Activated CD4-positive, alpha-beta T cell treated with anti-CD3 and anti-CD28 coated beads, Interleukin-10, Interleukin-2, amounts not matched to agents 100 ng/mL and 50 ng/mL, durations not matched to agents 16 hours and 8 hours (primary cell): Measurements from ENCODE around the gene LRRIQ3.

Experiments
- DNase-seq: peaks from one replicate; pipeline ENCODE4 v3.0.0-alpha.2; 2020

LRRIQ3 gene

GRCh38 chr1:74107394-74107793 lies 90.6 kb downstream of the LRRIQ3 start:
- DNase-seq: no peak

GRCh38 chr1:74091371-74091770 lies 106.6 kb downstream of the LRRIQ3 start:
- DNase-seq: no peak

DNA sequence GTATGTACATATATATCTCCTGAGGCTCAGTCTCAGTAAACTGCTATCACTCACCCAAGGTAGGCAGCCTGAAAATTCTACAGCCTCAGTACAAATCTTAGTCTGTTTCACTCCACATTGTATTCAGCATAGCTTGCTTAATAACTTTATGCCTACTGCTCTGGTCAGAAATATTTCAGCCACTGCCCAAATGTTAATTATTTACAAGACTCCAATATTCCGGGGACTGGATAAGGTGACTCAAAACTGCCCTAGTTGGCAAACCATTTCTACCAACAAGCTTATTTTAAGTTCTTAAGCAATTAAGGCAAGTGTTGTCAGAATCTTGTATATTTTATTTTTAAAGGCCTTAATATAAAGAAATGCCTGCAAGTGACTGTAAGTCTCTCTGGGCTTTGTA lies 114.8 kb downstream of the LRRIQ3 start:
- DNase-seq: no peak

GRCh38 chr1:74065081-74065480 lies 132.9 kb downstream of the LRRIQ3 start:
- no peak for DNase-seq

- DNase-seq: no peak
These were observed 140.3 kb downstream of the LRRIQ3 start for GRCh38 chr1:74057719-74058118.

- no peak for DNase-seq
These were observed 144.6 kb downstream of the LRRIQ3 start for GRCh38 chr1:74053407-74053806.

- no peak for DNase-seq
These were observed 147.6 kb downstream of the LRRIQ3 start for GRCh38 chr1:74050386-74050785.

DNA sequence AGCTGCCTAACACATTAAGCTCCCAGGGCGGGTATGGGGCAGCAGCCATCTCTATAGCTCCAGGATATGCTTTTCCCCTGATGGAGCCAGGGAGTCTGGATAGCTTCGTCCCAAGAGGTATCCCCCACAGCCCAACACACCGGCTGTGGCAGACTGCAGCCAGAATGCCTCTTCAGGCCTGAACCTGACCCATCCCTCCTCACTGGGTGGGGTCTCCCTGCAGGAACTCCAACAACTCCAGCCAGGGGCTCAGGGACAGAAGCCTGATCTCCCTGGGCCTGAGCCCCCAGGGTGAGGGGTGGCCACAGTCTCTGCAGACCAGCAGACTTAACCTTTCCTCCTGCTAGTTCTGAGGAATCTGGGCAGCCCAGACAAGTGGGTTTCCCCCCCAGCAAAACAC lies 159.9 kb downstream of the LRRIQ3 start:
- DNase-seq: no peak

- no peak for DNase-seq
These were observed 185.4 kb downstream of the LRRIQ3 start for GRCh38 chr1:74012583-74012982.

DNA sequence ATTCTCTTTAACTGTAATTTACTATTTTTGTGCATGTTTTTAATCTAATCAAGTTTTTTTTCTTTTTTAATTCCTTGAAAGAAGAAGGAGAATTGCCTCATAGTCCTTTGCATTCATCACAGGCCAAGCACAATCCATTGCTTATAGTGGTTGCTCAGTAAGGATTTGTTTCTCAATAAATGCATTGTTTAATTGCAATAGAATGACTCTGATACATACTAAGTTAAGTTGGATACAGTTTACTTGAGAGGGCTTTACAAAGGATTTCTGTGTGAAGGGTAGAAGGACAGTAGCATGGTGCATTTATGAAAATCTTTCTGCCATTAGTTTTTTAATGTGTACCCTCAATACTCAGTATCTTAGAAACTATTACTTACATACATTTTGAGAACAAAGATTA lies 186.2 kb downstream of the LRRIQ3 start:
- no peak for DNase-seq

GRCh38 chr1:74010206-74010605 lies 187.8 kb downstream of the LRRIQ3 start:
- DNase-seq: peak; percentile 2

DNA sequence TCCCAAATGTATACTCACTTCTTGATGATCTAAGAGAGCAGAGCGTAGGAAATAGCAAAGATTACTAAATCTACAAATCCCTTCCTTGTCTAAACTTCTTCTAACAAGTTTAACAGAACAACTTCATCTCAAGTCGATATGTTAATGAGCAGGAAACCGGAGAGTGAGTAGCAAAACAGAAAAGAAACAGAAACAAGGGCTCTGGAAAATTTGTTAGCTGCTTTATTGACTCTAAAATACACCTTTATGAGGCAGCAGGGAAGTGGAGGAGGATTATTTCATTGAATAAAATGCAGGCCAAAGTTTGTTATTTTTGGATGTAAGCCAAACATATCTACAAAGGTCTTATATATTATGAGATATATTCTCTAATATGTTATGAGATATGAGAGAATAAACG lies 192.4 kb downstream of the LRRIQ3 start:
- no peak for DNase-seq

- no peak for DNase-seq
These were observed 194.2 kb downstream of the LRRIQ3 start for GRCh38 chr1:74003806-74004205.

DNA sequence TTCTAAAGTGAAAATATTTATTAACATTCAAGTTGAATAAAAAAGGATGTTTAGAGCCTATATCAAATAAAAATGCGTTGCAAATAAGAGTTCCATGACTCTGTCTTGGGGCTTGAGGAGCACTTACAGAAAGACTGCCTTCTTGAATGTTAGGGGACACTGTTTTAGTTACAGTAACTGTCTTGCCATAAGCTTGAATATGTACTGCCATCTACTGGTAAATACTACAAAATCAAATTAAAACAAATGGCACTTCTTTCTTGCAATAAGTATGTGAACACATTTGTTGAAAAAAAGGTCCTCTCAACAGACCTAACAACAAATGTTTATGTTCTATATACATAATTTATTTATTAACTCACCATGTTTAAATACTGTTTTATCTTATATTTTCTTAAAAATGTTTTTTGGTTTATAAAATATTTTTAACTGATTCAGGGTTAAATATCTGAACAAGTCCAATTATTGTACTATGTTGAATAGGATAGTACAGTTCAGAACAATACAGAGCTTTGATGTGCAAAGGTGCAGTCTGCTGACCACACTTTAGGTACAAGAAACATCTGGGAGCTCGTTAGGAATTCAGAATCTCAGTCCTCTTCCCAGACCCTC lies 199.5 kb downstream of the LRRIQ3 start:
- peak; percentile 32 for DNase-seq

DNA sequence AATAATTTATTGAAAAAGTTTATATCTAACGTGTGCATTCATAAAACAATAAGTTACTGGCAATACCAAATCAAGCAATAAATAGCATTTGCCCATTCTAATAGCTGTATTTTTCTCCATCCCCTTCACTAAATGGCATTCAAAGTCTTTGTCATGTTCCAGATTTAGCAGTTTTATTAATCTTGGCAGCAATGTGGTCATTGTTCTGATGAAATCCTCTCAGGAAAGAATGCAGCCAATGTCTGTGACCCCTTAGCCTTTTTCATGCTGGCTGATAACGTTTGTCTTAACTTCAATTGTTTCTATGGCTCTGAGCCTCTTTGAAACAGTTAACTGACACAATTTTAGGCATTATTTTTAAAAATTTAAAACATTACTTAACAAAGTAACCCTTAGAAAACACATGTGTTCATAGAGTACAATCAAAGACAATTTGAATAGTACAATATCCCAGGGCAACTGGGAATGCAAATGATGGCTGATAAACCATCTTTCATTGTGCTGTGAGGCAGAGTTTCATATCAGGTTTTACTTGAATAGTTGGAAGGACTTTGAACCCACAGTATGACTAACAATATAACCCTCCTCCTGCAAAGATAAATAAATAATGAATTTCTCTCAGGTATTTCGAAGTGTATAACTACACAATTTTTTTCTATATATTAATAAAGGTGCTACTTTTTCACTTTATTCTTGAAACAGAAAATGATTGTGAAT lies 217.5 kb downstream of the LRRIQ3 start:
- no peak for DNase-seq

GRCh38 chr1:73979684-73980083 lies 218.3 kb downstream of the LRRIQ3 start:
- no peak for DNase-seq

- no peak for DNase-seq
These were observed 219.0 kb downstream of the LRRIQ3 start for GRCh38 chr1:73978964-73979363.
